ENCODE measurements around the gene DNAJB11. TPM values are rescaled to one million over a fixed set of nuclear protein-coding genes. Genes with fewer than 3 reads are reported as not detected.
"Not testable (repeated sequence)": the region's sequence is repeated elsewhere in the genome, so short reads cannot be mapped to it uniquely, and the experiment has no call there.

Gene DNAJB11
- total RNA-seq, 2 donors from 2014 or later: 37.0 to 39.5 TPM

DNA sequence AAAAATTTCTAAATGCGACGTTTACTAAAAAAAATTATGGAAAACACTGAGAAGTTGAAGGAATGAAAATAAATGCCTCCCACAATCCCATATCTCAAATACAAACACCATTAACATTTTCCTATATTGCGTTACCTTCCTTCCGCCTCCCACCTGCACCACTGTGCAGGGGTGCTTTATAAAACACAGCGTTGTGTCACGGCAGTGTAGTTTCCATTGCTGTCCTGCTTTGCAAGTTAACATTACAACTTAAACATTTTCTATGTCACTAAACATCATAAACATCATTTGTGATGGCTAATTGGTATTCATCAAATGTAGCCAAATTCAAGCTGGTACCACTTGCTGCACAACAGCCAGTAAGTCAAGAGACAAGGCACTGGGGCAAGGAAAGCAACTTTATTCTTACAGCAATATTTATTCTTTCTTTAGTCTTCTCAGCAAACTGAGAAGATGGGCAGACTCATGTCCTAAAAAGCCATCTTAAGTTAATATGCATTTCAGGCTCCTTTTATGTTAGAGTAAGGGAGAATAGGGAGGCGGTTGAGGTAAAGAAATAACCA lies 57.4 kb downstream of the DNAJB11 start:
- DNase-seq (ENCODE audit: low spot score): no peak
- intact Hi-C loops (cut with DNase I): no loop called here

DNA sequence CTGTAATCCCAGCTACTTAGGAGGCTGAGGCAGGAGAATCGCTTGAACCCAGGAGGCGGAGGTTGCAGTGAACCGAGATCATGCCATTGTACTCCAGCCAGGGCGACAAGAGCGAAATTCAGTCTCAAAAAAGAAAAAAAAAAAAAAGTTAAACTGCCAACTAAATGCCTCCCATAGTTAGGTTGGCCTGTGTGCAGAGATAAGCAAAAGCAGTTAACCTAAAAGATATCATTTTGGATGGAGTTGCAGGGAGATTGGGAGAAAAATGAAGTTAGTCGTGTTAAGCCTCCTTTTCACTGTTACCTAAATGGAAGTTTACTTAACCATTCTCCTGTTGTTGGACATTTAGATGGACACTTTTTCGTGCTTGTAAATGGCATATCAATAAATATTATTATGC lies 58.2 kb downstream of the DNAJB11 start:
- intact Hi-C loops (cut with DNase I): no loop called here
- no peak for DNase-seq (ENCODE audit: low spot score)

DNA sequence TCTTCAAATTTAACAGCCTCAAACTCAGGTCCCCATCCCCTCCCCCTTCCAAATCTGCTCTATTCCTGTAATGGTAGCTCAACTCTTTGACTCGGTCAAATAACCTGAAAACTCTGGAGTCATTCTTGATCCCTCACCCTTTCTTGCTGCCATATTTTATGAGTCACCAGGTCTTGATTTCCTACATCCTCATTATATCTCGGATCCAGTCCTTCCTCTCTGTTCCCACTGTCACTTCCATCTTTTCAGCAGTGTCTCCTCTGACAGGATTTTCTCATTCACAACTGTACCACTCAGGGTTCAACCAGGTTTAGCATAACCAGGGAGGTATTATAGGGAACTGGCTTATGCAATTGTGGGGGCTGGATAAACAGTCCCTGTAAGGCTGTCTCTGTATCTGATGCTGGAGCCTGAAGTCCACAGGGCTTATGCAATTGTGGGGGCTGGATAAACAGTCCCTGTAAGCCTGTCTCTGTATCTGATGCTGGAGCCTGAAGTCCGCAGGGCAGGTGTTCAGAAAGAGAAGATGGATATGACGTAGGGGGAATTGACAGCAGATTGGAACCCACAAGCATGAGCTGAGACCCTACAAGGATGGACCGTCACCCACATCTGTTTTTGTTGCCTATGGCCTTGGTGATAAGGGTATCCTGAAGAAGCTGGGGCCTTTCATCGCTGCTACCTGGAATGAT lies 60.6 kb downstream of the DNAJB11 start:
- intact Hi-C loops (cut with DNase I): no loop called here
- no peak for DNase-seq (ENCODE audit: low spot score)

DNA sequence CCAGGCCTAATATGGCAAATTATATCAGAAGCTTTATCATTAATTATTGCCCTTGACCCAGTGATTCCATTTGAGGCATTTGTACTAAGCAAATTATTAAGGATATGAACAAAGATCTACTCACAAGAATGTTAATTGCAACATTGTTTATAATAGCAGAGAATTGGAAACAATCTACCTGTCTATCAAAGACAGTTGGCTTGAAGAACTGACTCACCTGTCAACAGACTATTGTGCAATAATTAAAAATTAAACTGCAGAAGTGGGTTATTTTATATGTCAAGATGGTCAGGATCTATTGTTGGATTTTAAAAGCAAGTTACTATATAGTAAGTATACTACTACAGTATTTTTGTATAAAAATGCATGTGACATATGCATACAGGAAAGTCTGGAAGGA lies 63.0 kb downstream of the DNAJB11 start:
- intact Hi-C loops (cut with DNase I): no loop called here
- no peak for DNase-seq (ENCODE audit: low spot score)

DNA sequence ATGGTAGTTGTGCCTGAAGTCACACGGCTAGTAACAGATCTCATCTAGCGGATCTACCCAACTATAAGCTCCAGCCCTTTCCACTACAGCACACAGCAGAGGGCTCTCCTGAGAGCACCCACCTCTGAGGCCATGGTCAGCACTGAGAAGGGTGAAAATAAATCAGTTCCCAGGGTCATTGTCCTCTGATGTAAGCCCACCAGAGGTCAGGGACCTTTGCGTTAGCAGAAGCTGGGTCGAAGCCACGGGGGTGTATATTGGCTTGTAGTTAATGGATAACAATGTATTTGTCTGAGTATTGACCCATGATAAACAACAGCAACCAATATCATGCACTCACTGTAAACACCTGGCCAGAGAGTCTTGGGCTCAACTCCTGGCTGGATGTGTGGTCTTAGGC lies 63.7 kb downstream of the DNAJB11 start:
- intact Hi-C loops (cut with DNase I); DNase-seq (ENCODE audit: low spot score): not testable (repeated sequence)

Other genes starting within 250 kb of the DNAJB11 start
- gene DGKG, start 208.5 kb upstream of the DNAJB11 start, total RNA-seq: 10 to 100 TPM; 16.7 to 18.2 TPM
- gene CRYGS, start 26.3 kb upstream of the DNAJB11 start, total RNA-seq: 1 to 10 TPM; 1.9 to 2.8 TPM
- 1 to 10 TPM; 6.6 to 9.2 TPM for gene TBCCD1, start 3.4 kb upstream of the DNAJB11 start, total RNA-seq
- gene AHSG, start 42.3 kb downstream of the DNAJB11 start, total RNA-seq: not detected
- gene FETUB, start 69.7 kb downstream of the DNAJB11 start, total RNA-seq: under 1 TPM; 0.79 to 0.90 TPM
- gene HRG, start 95.3 kb downstream of the DNAJB11 start, total RNA-seq: not detected
- gene KNG1, start 146.6 kb downstream of the DNAJB11 start, total RNA-seq: under 1 TPM in 1 of 2 donors, not detected in 1; 0.14 TPM
- 100 to 1,000 TPM; 263 to 283 TPM for gene EIF4A2, start 212.9 kb downstream of the DNAJB11 start, total RNA-seq
- gene RFC4, start 235.8 kb downstream of the DNAJB11 start, total RNA-seq: 10 to 100 TPM; 10.9 to 12.4 TPM

Data from posterior vena cava (tissue), 2 donors.